ENCODE results near the gene PKMYT1. TPM values are rescaled to one million over a fixed set of nuclear protein-coding genes. Genes with fewer than 3 reads are reported as not detected.

Gene PKMYT1
- total and polyA plus RNA-seq, 9 of the 15 experiments (the other 6 are each of a cell fraction or from before 2014, with no cell fraction given) = 8.7 to 201 (median 37.8) TPM

GRCh38 chr16:2969545-2970521 lies 10.4 kb downstream of the PKMYT1 start (continued):
- TF ChIP-seq UBTF (IDR thresholded peaks at IDR 0.05; ENCODE audit: borderline replicate concordance in 1 of 2, low read depth in 2 of 2, low read length in 2 of 2) = peak in 1 of 2 experiments; percentile 87; a peak in 3 of 4 replicates
- TF ChIP-seq HOXB6 (CRISPR knock-in tag; IDR thresholded peaks at IDR 0.05; ENCODE audit: borderline replicate concordance) = no peak
- no peak for TF ChIP-seq ZNF76 (CRISPR knock-in tag; IDR thresholded peaks at IDR 0.05; ENCODE audit: borderline replicate concordance)
- no peak for TF ChIP-seq PTTG1 (tag; IDR thresholded peaks at IDR 0.05; ENCODE audit: low read depth)
- TF ChIP-seq SIN3B (IDR thresholded peaks at IDR 0.05; ENCODE audit: low read depth) = no peak
- no peak for TF ChIP-seq BACH1 (tag; IDR thresholded peaks at IDR 0.05)
- TF ChIP-seq CHAMP1 (IDR thresholded peaks at IDR 0.05) = no peak
- TF ChIP-seq HSF4 (CRISPR knock-in tag; IDR thresholded peaks at IDR 0.05; ENCODE audit: borderline replicate concordance) = no peak
- TF ChIP-seq KDM4B (IDR thresholded peaks at IDR 0.05; ENCODE audit: borderline replicate concordance in 2 of 2, low read depth in 1 of 2) = no peak
- TF ChIP-seq ZBTB5 (IDR thresholded peaks at IDR 0.05) = no peak
- TF ChIP-seq SREBF2 (CRISPR knock-in tag; IDR thresholded peaks at IDR 0.05) = no peak
- no peak for TF ChIP-seq PRPF4 (IDR thresholded peaks at IDR 0.05; ENCODE audit: insufficient read depth, low read depth, low read length, poor library complexity, severe bottlenecking)
- TF ChIP-seq FOXA1 (IDR thresholded peaks at IDR 0.05; ENCODE audit: borderline replicate concordance) = no peak
- TF ChIP-seq CTCFL (IDR thresholded peaks at IDR 0.05; ENCODE audit: borderline replicate concordance, insufficient read depth, low read depth, low read length, poor library complexity, severe bottlenecking) = peak; percentile 67
- TF ChIP-seq CBX1 (IDR thresholded peaks at IDR 0.05; ENCODE audit: low read depth) = no peak
- no peak for TF ChIP-seq DNMT1 (IDR thresholded peaks at IDR 0.05)
- no peak for TF ChIP-seq XRCC4 (IDR thresholded peaks at IDR 0.05; ENCODE audit: extremely low read depth, insufficient read depth, insufficient read length)
